ENCODE measurements around the gene GART.
"Not testable (repeated sequence)": the region's sequence is repeated elsewhere in the genome, so short reads cannot be mapped to it uniquely, and the experiment has no call there.

GART gene

GRCh38 chr21:33541756-33542639 is at the start of gene GART:
Gene GART (minus strand): TSS chr21:33542117. CDS start chr21:33539315, 2,802 bp downstream.
- in situ Hi-C loops (cut with HindIII; ENCODE audit: low pct_ligation_motif_present, low pct_unique_long_range_greater_than_20kb, low sequenced_read_pairs), result no loop called here
- peak; percentile 77 for DNase-seq

- in situ Hi-C loops (cut with HindIII; ENCODE audit: low pct_ligation_motif_present, low pct_unique_long_range_greater_than_20kb, low sequenced_read_pairs), result no loop called here
- DNase-seq, result peak; percentile 80
Observed at GRCh38 chr21:33588485-33589335, 46.8 kb upstream of the GART start, which contains the start of gene DONSON. Gene DONSON (minus strand): TSS chr21:33588684. CDS start chr21:33588641, 43 bp downstream.

GRCh38 chr21:33587792-33588484 is 46.0 kb upstream of the GART start:
- peak; percentile 38 for DNase-seq

GRCh38 chr21:33586927-33587326 is 45.0 kb upstream of the GART start:
- in situ Hi-C loops (cut with HindIII; ENCODE audit: low pct_ligation_motif_present, low pct_unique_long_range_greater_than_20kb, low sequenced_read_pairs), result no loop called here
- no peak for DNase-seq

More at GRCh38 chr21:33587792-33588484, 46.0 kb upstream of the GART start:
- in situ Hi-C loops (cut with HindIII; ENCODE audit: low pct_ligation_motif_present, low pct_unique_long_range_greater_than_20kb, low sequenced_read_pairs), result no loop called here

GRCh38 chr21:33584455-33584854 is 42.5 kb upstream of the GART start:
- in situ Hi-C loops (cut with HindIII; ENCODE audit: low pct_ligation_motif_present, low pct_unique_long_range_greater_than_20kb, low sequenced_read_pairs), result no loop called here
- no peak for DNase-seq

GRCh38 chr21:33578959-33579542 is 37.1 kb upstream of the GART start:
- in situ Hi-C loops (cut with HindIII; ENCODE audit: low pct_ligation_motif_present, low pct_unique_long_range_greater_than_20kb, low sequenced_read_pairs), result no loop called here
- no peak for DNase-seq

GRCh38 chr21:33578214-33578613 is 36.3 kb upstream of the GART start:
- in situ Hi-C loops (cut with HindIII; ENCODE audit: low pct_ligation_motif_present, low pct_unique_long_range_greater_than_20kb, low sequenced_read_pairs), result no loop called here
- no peak for DNase-seq

GRCh38 chr21:33576741-33577141 is 34.8 kb upstream of the GART start:
- in situ Hi-C loops (cut with HindIII; ENCODE audit: low pct_ligation_motif_present, low pct_unique_long_range_greater_than_20kb, low sequenced_read_pairs); DNase-seq: not testable (repeated sequence)

GRCh38 chr21:33572350-33572749 is 30.4 kb upstream of the GART start:
- in situ Hi-C loops (cut with HindIII; ENCODE audit: low pct_ligation_motif_present, low pct_unique_long_range_greater_than_20kb, low sequenced_read_pairs), result no loop called here
- DNase-seq, result no peak

- DNase-seq, result peak; percentile 50
- in situ Hi-C loops (cut with HindIII; ENCODE audit: low pct_ligation_motif_present, low pct_unique_long_range_greater_than_20kb, low sequenced_read_pairs), result no loop called here
Observed at GRCh38 chr21:33569991-33570390, 28.1 kb upstream of the GART start.

GRCh38 chr21:33568448-33568847 is 26.5 kb upstream of the GART start:
- DNase-seq, result no peak
- in situ Hi-C loops (cut with HindIII; ENCODE audit: low pct_ligation_motif_present, low pct_unique_long_range_greater_than_20kb, low sequenced_read_pairs), result no loop called here

- in situ Hi-C loops (cut with HindIII; ENCODE audit: low pct_ligation_motif_present, low pct_unique_long_range_greater_than_20kb, low sequenced_read_pairs), result no loop called here
- DNase-seq, result no peak
Observed at GRCh38 chr21:33567914-33568313, 26.0 kb upstream of the GART start.

- in situ Hi-C loops (cut with HindIII; ENCODE audit: low pct_ligation_motif_present, low pct_unique_long_range_greater_than_20kb, low sequenced_read_pairs), result no loop called here
- DNase-seq, result no peak
Observed at GRCh38 chr21:33566514-33566913, 24.6 kb upstream of the GART start.

- in situ Hi-C loops (cut with HindIII; ENCODE audit: low pct_ligation_motif_present, low pct_unique_long_range_greater_than_20kb, low sequenced_read_pairs), result no loop called here
Observed at GRCh38 chr21:33562389-33562788, 20.5 kb upstream of the GART start.

GRCh38 chr21:33561373-33561772 is 19.5 kb upstream of the GART start:
- in situ Hi-C loops (cut with HindIII; ENCODE audit: low pct_ligation_motif_present, low pct_unique_long_range_greater_than_20kb, low sequenced_read_pairs), result no loop called here
- peak; percentile 19 for DNase-seq

More at GRCh38 chr21:33562389-33562788, 20.5 kb upstream of the GART start:
- DNase-seq, result no peak

- in situ Hi-C loops (cut with HindIII; ENCODE audit: low pct_ligation_motif_present, low pct_unique_long_range_greater_than_20kb, low sequenced_read_pairs), result no loop called here
Observed at GRCh38 chr21:33560965-33561364, 19.0 kb upstream of the GART start.

GRCh38 chr21:33559813-33560212 is 17.9 kb upstream of the GART start:
- in situ Hi-C loops (cut with HindIII; ENCODE audit: low pct_ligation_motif_present, low pct_unique_long_range_greater_than_20kb, low sequenced_read_pairs), result no loop called here
- no peak for DNase-seq

More at GRCh38 chr21:33560965-33561364, 19.0 kb upstream of the GART start:
- no peak for DNase-seq

GRCh38 chr21:33558777-33559421 is 17.0 kb upstream of the GART start:
- no peak for DNase-seq
- in situ Hi-C loops (cut with HindIII; ENCODE audit: low pct_ligation_motif_present, low pct_unique_long_range_greater_than_20kb, low sequenced_read_pairs), result no loop called here

Data from ACHN (cell line).